Smooth muscle cell (in vitro differentiated cells): ENCODE data around the gene CDH22. TPM values are rescaled to one million over a fixed set of nuclear protein-coding genes. Genes with fewer than 3 reads are reported as not detected.

Experiments
- DNase-seq: peaks from one replicate; lab custom pipeline; 2025; ENCODE audit not compliant: unreplicated experiment; lab: John Stamatoyannopoulos, UW
- H2AFZ ChIP-seq: fragments of 200-600 bp; sonication (generic); 2 replicates; pipeline ENCODE4 v1.6.0; 2016; ENCODE audit warnings: antibody characterized with exemption, low read depth, mild to moderate bottlenecking
- H3F3A ChIP-seq: fragments of 200-600 bp; sonication (generic); 2 replicates; pipeline ENCODE4 v1.6.0; 2017; ENCODE audit warnings: antibody characterized with exemption, low read depth
- H3K27ac ChIP-seq: fragments of 200-600 bp; sonication (generic); 2 replicates; pipeline ENCODE4 v1.5.1; 2016; ENCODE audit warnings: low read depth, mild to moderate bottlenecking
- H3K27me3 ChIP-seq: fragments of 200-600 bp; sonication (generic); 2 replicates; pipeline ENCODE4 v1.6.1; 2016; ENCODE audit warnings: low read depth, mild to moderate bottlenecking
- H3K36me3 ChIP-seq: fragments of 200-600 bp; sonication (generic); 2 replicates; pipeline ENCODE4 v1.5.1; 2016; ENCODE audit warnings: low read depth
- H3K4me1 ChIP-seq: fragments of 200-600 bp; sonication (generic); 2 replicates; pipeline ENCODE4 v1.5.1; 2016; ENCODE audit warnings: low read depth
- H3K4me2 ChIP-seq: fragments of 200-600 bp; sonication (generic); 2 replicates; pipeline ENCODE4 v1.6.0; 2016; ENCODE audit warnings: mild to moderate bottlenecking
- H3K4me3 ChIP-seq: fragments of 200-600 bp; sonication (generic); 2 replicates; pipeline ENCODE4 v1.5.1; 2016; ENCODE audit warnings: mild to moderate bottlenecking
- H3K79me2 ChIP-seq: fragments of 200-600 bp; sonication (generic); 2 replicates; pipeline ENCODE4 v1.6.0; 2016; ENCODE audit warnings: low read depth, mild to moderate bottlenecking
- H3K9ac ChIP-seq: fragments of 200-600 bp; sonication (generic); 2 replicates; pipeline ENCODE4 v1.6.0; 2016; ENCODE audit warnings: low read depth
- H3K9me3 ChIP-seq: fragments of 200-600 bp; sonication (generic); replicated peaks from 2 replicates; pipeline ENCODE4 v1.5.1; 2016; ENCODE audit warnings: low read depth
- H4K20me1 ChIP-seq: fragments of 200-600 bp; sonication (generic); 2 replicates; pipeline ENCODE4 v1.6.0; 2016; ENCODE audit warnings: low read depth
- CTCF ChIP-seq: fragments of 200-600 bp; sonication (generic); IDR thresholded peaks from 2 replicates; pipeline ENCODE4 v1.5.1; 2017; ENCODE audit warnings: borderline replicate concordance, mild to moderate bottlenecking, antibody characterized with exemption; ENCODE audit not compliant: insufficient read depth, poor library complexity, severe bottlenecking
- WGBS: methylation state at CpG from one replicate; pipeline ENCODE4 v1.1.7; 2016; ENCODE audit warnings: low lambda C conversion rate; 5-methylcytosine and 5-hydroxymethylcytosine counted together
- polyA plus RNA-seq: library from polyadenylated mRNA; unstranded; fragments of >200 nt; fragmentation: Nextera tagmentation; extraction: Ambion mirVana; gene quantifications from 2 replicates; pipeline ENCODE4 v1.2.1, GENCODE V29; 2016
- total RNA-seq: library from RNA; depleted of rRNA; stranded (reverse); fragments of >200 nt; gene quantifications from 2 replicates; pipeline ENCODE4 v1.2.3, GENCODE V29; 2014

The CDH22 gene
- total and polyA plus RNA-seq, 2 experiments from 2014 or later = not detected

DNA sequence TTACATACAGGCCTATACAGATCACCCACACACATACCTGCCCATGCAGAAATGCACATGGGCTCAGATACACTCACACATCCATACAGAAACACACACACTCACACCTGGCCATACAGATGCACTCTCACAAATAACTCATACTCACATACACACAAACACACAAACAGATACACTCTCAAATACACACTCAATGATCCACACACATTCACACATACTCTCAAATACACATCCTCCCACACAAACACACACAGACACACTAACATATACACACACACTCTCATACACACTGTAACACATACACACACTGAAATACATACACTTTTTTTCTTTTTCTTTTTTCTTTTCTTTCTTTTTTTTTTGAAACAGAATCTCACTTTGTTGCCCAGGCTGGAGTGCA, 90.7 kb downstream of the CDH22 start:
- no peak overlapping the region for H3K4me2 ChIP-seq
- no peaks in the 10 kb centered on the region for H3K36me3 ChIP-seq
- no peak overlapping the region for H3K4me3 ChIP-seq
- no peak overlapping the region for H3K9ac ChIP-seq
- TF ChIP-seq CTCF = no peak
- H3K27me3 ChIP-seq = peaks cover 4% of the 10 kb centered on the region
- peaks cover 6% of the 10 kb centered on the region for H3F3A ChIP-seq
- H3K27ac ChIP-seq = no peak overlapping the region
- no peak overlapping the region for H2AFZ ChIP-seq
- H3K9me3 ChIP-seq = no peaks in the 10 kb centered on the region
- H3K4me1 ChIP-seq = peaks cover 24% of the 10 kb centered on the region
- H4K20me1 ChIP-seq = no peaks in the 10 kb centered on the region
- no peaks in the 10 kb centered on the region for H3K79me2 ChIP-seq
- no peak for DNase-seq

GRCh38 chr20:46216770-46217464, 91.4 kb downstream of the CDH22 start:
- H3K27ac ChIP-seq = no peak overlapping the region
- no peak for DNase-seq
- H3K4me3 ChIP-seq = no peak overlapping the region
- H3F3A ChIP-seq = peaks cover 6% of the 10 kb centered on the region
- H3K27me3 ChIP-seq = no peaks in the 10 kb centered on the region
- no peak overlapping the region for H3K4me2 ChIP-seq
- WGBS = 93% methylated on average over 22 of the region's 22 CpGs
- H2AFZ ChIP-seq = no peak overlapping the region
- no peaks in the 10 kb centered on the region for H3K36me3 ChIP-seq
- TF ChIP-seq CTCF = no peak
- H3K79me2 ChIP-seq = no peaks in the 10 kb centered on the region
- no peaks in the 10 kb centered on the region for H4K20me1 ChIP-seq
- no peak overlapping the region for H3K9ac ChIP-seq
- peaks cover 23% of the 10 kb centered on the region for H3K4me1 ChIP-seq
- no peaks in the 10 kb centered on the region for H3K9me3 ChIP-seq

DNA sequence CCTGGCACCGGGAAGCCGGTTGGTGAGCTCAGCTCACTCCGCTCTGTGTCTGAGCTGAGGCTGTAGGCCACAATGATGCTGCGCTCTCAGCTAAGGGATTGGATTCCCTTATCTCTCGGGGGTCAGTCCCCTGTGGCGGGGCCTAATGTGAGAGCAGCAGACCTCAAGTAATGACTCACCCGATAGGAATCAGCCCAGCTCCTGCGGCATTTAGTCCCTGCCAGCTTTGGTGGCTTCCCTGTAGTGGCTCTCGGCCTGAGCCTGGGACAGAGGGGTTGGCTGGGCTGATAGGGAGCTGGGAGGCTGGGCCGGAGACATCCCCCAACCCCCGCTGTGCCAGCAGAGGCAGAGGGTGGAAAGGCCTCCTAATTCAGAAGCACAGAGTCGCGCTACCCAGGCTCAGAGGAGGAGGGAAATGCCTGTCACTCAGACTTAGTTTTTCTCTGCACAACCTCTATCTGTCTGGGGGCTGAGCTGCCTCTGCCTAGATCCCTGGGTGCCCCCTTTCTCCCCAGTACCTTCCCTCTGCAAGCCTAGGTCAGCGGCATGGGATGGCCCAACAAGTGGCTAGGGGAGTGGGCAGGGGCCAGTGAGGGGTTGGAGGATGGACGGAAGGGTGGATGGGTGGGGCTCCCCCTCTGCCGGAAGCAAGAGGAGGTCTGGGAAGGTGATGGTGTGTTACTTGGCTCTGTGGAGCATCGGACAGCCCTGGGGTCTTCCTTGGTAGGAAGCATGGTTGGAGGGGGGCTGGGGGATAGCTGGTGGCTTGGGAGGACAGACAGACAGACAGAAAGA, 92.2 kb downstream of the CDH22 start:
- no peaks in the 10 kb centered on the region for H3K9me3 ChIP-seq
- H3K4me1 ChIP-seq = peaks cover 15% of the 10 kb centered on the region
- H4K20me1 ChIP-seq = no peaks in the 10 kb centered on the region
- WGBS = 16% methylated on average over 16 of the region's 17 CpGs
- TF ChIP-seq CTCF = no peak
- H3K79me2 ChIP-seq = no peaks in the 10 kb centered on the region
- H3K4me2 ChIP-seq = peak overlapping the region; percentile 65
- no peak overlapping the region for H3K27ac ChIP-seq
- H2AFZ ChIP-seq = no peak overlapping the region
- H3K27me3 ChIP-seq = no peaks in the 10 kb centered on the region
- H3K9ac ChIP-seq = no peak overlapping the region
- no peak overlapping the region for H3K4me3 ChIP-seq
- H3F3A ChIP-seq = peaks cover 6% of the 10 kb centered on the region
- DNase-seq = no peak
- no peaks in the 10 kb centered on the region for H3K36me3 ChIP-seq
